Gastroesophageal sphincter (tissue), 3 donors: ENCODE data around the gene TSPOAP1.

Experiments
- CTCF ChIP-seq, 4 experiments: fragments of 200-600 bp in 2 of 4; fragments of 450-650 bp in 2 of 4; sonication (generic) in 1 of 4; IDR thresholded peaks; one replicate each; pipeline ENCODE4 v1.5.1; 2017 to 2019; ENCODE audit warnings: antibody characterized with exemption in 4 of 4, mild to moderate bottlenecking in 2 of 4, moderate library complexity in 2 of 4
- POLR2A ChIP-seq, 2 donors: fragments of 450-650 bp; IDR thresholded peaks; one replicate each; pipeline ENCODE4 v1.6.1; 2017; ENCODE audit warnings: antibody characterized with exemption in 2 of 2, mild to moderate bottlenecking in 2 of 2, moderate library complexity in 1 of 2

GRCh38 chr17:58364270-58364942, 35.8 kb upstream of the TSPOAP1 start:
- TF ChIP-seq CTCF (IDR thresholded peaks at IDR 0.05), result no peak
- no peak for TF ChIP-seq POLR2A (IDR thresholded peaks at IDR 0.05)
